ENCODE measurements around the gene FGFRL1. TPM values are rescaled to one million over a fixed set of nuclear protein-coding genes. Genes with fewer than 3 reads are reported as not detected.

Gene FGFRL1
- total RNA-seq, 2 experiments from 2014 or later = 10.5 to 10.6 TPM

- peaks cover 12% of the 10 kb centered on the region for H3K4me1 Mint-ChIP-seq
- POLR2A ChIA-PET = no interaction called here
Measured at GRCh38 chr4:1022051-1022738, 10.8 kb downstream of the FGFRL1 start.

GRCh38 chr4:1022739-1023066, 11.3 kb downstream of the FGFRL1 start:
- no peaks in the 10 kb centered on the region for H3K27me3 Mint-ChIP-seq
- peaks cover 3% of the 10 kb centered on the region for H3K36me3 Mint-ChIP-seq (ENCODE audit: low read depth)
- no peaks in the 10 kb centered on the region for H3K9me3 Mint-ChIP-seq
- H3K27ac Mint-ChIP-seq = no peak overlapping the region
- H3K4me1 Mint-ChIP-seq = peaks cover 12% of the 10 kb centered on the region
- POLR2A ChIA-PET = no interaction called here
- DNase-seq = no peak
- no peak overlapping the region for H3K4me3 Mint-ChIP-seq
- CTCF ChIA-PET = no interaction called here

More at GRCh38 chr4:1022051-1022738, 10.8 kb downstream of the FGFRL1 start:
- Mint-ChIP-seq H3K9me3 (no peaks in the 10 kb centered on the region), H3K27ac (no peak overlapping the region), H3K27me3 (no peaks in the 10 kb centered on the region), H3K4me3 (no peak overlapping the region), H3K36me3 (ENCODE audit: low read depth) (peaks cover 3% of the 10 kb centered on the region)
- CTCF ChIA-PET = no interaction called here
- no peak for DNase-seq

GRCh38 chr4:1023075-1023640, 11.7 kb downstream of the FGFRL1 start:
- ChIA-PET CTCF (no interaction called here), POLR2A (no interaction called here)
- Mint-ChIP-seq H3K27ac (no peak overlapping the region), H3K36me3 (ENCODE audit: low read depth) (peaks cover 3% of the 10 kb centered on the region), H3K27me3 (no peaks in the 10 kb centered on the region), H3K4me1 (peaks cover 12% of the 10 kb centered on the region), H3K9me3 (no peaks in the 10 kb centered on the region), H3K4me3 (no peak overlapping the region)
- DNase-seq = no peak

- no peak for DNase-seq
- peaks cover 12% of the 10 kb centered on the region for H3K4me1 Mint-ChIP-seq
- H3K36me3 Mint-ChIP-seq (ENCODE audit: low read depth) = peaks cover 3% of the 10 kb centered on the region
- no peak overlapping the region for H3K27ac Mint-ChIP-seq
- POLR2A ChIA-PET = no interaction called here
- no peaks in the 10 kb centered on the region for H3K9me3 Mint-ChIP-seq
- H3K27me3 Mint-ChIP-seq = no peaks in the 10 kb centered on the region
- H3K4me3 Mint-ChIP-seq = no peak overlapping the region
- CTCF ChIA-PET = no interaction called here
Measured at GRCh38 chr4:1023895-1024740, 12.7 kb downstream of the FGFRL1 start.

- Mint-ChIP-seq H3K27me3 (no peaks in the 10 kb centered on the region), H3K36me3 (ENCODE audit: low read depth) (peaks cover 3% of the 10 kb centered on the region), H3K4me1 (peaks cover 10% of the 10 kb centered on the region), H3K9me3 (no peaks in the 10 kb centered on the region), H3K27ac (no peak overlapping the region), H3K4me3 (no peak overlapping the region)
- ChIA-PET CTCF (no interaction called here), POLR2A (no interaction called here)
- no peak for DNase-seq
Measured at GRCh38 chr4:1024882-1025545, 13.6 kb downstream of the FGFRL1 start.

GRCh38 chr4:1026115-1026514, 14.7 kb downstream of the FGFRL1 start:
- Mint-ChIP-seq H3K4me1 (peaks cover 8% of the 10 kb centered on the region), H3K36me3 (ENCODE audit: low read depth) (peaks cover 3% of the 10 kb centered on the region), H3K4me3 (no peak overlapping the region), H3K27me3 (no peaks in the 10 kb centered on the region), H3K9me3 (no peaks in the 10 kb centered on the region), H3K27ac (no peak overlapping the region)
- ChIA-PET CTCF (no interaction called here), POLR2A (no interaction called here)
- peak; percentile 32 for DNase-seq

GRCh38 chr4:1027219-1027914, 15.9 kb downstream of the FGFRL1 start:
- Mint-ChIP-seq H3K36me3 (ENCODE audit: low read depth) (peaks cover 3% of the 10 kb centered on the region), H3K27me3 (no peaks in the 10 kb centered on the region)
- POLR2A ChIA-PET = no interaction called here

GRCh38 chr4:1027915-1028238, 16.5 kb downstream of the FGFRL1 start:
- H3K4me1 Mint-ChIP-seq = peaks cover 8% of the 10 kb centered on the region

More at GRCh38 chr4:1027219-1027914, 15.9 kb downstream of the FGFRL1 start:
- H3K4me3 Mint-ChIP-seq = no peak overlapping the region
- H3K27ac Mint-ChIP-seq = no peak overlapping the region
- no peaks in the 10 kb centered on the region for H3K9me3 Mint-ChIP-seq
- CTCF ChIA-PET = no interaction called here
- H3K4me1 Mint-ChIP-seq = peaks cover 8% of the 10 kb centered on the region
- no peak for DNase-seq

GRCh38 chr4:1028574-1029220, 17.3 kb downstream of the FGFRL1 start:
- DNase-seq = no peak

More at GRCh38 chr4:1027915-1028238, 16.5 kb downstream of the FGFRL1 start:
- Mint-ChIP-seq H3K9me3 (no peaks in the 10 kb centered on the region), H3K27me3 (no peaks in the 10 kb centered on the region), H3K4me3 (no peak overlapping the region), H3K36me3 (ENCODE audit: low read depth) (peaks cover 3% of the 10 kb centered on the region), H3K27ac (no peak overlapping the region)
- POLR2A ChIA-PET = no interaction called here
- DNase-seq = no peak
- CTCF ChIA-PET = no interaction called here

GRCh38 chr4:1029529-1029928, 18.1 kb downstream of the FGFRL1 start:
- ChIA-PET POLR2A (no interaction called here), CTCF (no interaction called here)
- H3K9me3 Mint-ChIP-seq = no peaks in the 10 kb centered on the region
- no peak overlapping the region for H3K4me3 Mint-ChIP-seq
- no peak overlapping the region for H3K27ac Mint-ChIP-seq
- H3K27me3 Mint-ChIP-seq = no peaks in the 10 kb centered on the region
- H3K36me3 Mint-ChIP-seq (ENCODE audit: low read depth) = peaks cover 3% of the 10 kb centered on the region
- peaks cover 8% of the 10 kb centered on the region for H3K4me1 Mint-ChIP-seq
- no peak for DNase-seq

More at GRCh38 chr4:1028574-1029220, 17.3 kb downstream of the FGFRL1 start:
- Mint-ChIP-seq H3K4me1 (peaks cover 8% of the 10 kb centered on the region), H3K27ac (no peak overlapping the region), H3K9me3 (no peaks in the 10 kb centered on the region), H3K36me3 (ENCODE audit: low read depth) (peaks cover 3% of the 10 kb centered on the region), H3K4me3 (no peak overlapping the region), H3K27me3 (no peaks in the 10 kb centered on the region)
- CTCF ChIA-PET = no interaction called here
- POLR2A ChIA-PET = no interaction called here

GRCh38 chr4:1030031-1030430, 18.6 kb downstream of the FGFRL1 start:
- H3K9me3 Mint-ChIP-seq = no peaks in the 10 kb centered on the region
- H3K36me3 Mint-ChIP-seq (ENCODE audit: low read depth) = peaks cover 3% of the 10 kb centered on the region
- POLR2A ChIA-PET = no interaction called here
- peaks cover 8% of the 10 kb centered on the region for H3K4me1 Mint-ChIP-seq
- no peak overlapping the region for H3K27ac Mint-ChIP-seq
- DNase-seq = no peak
- CTCF ChIA-PET = interaction anchor here (1.1 kb wide), 1 partner anchor 85 kb away, joined by 3 read pairs; no protein-coding TSS in a partner anchor
- no peak overlapping the region for H3K4me3 Mint-ChIP-seq
- H3K27me3 Mint-ChIP-seq = no peaks in the 10 kb centered on the region

GRCh38 chr4:1030559-1030958, 19.1 kb downstream of the FGFRL1 start:
- H3K4me1 Mint-ChIP-seq = peaks cover 8% of the 10 kb centered on the region
- ChIA-PET POLR2A (no interaction called here), CTCF (interaction anchor here (1.1 kb wide), 1 partner anchor 84 kb away, joined by 3 read pairs; no protein-coding TSS in a partner anchor)

More at GRCh38 chr4:1030559-1030958, 19.1 kb downstream of the FGFRL1 start:
- H3K9me3 Mint-ChIP-seq = no peaks in the 10 kb centered on the region
- H3K4me3 Mint-ChIP-seq = no peak overlapping the region
- no peak overlapping the region for H3K27ac Mint-ChIP-seq
- no peaks in the 10 kb centered on the region for H3K27me3 Mint-ChIP-seq
- DNase-seq = no peak
- no peaks in the 10 kb centered on the region for H3K36me3 Mint-ChIP-seq (ENCODE audit: low read depth)
